VCaP (cell line): Measurements from ENCODE around the gene TMA7.
A peak's percentile ranks its signal among the peaks of the same experiment; 100 is the strongest.

Experiments used
- H3K27ac ChIP-seq: fragments of 450-650 bp; 2 replicates; pipeline ENCODE4 v1.5.1; 2017
- TF ChIP-seq, protein P1 (sequence below): fragments of 450-650 bp; conservative IDR thresholded peaks from 2 replicates; pipeline ENCODE4 v1.5.1; 2017; ENCODE audit warnings: mild to moderate bottlenecking, moderate library complexity

The TMA7 gene

DNA sequence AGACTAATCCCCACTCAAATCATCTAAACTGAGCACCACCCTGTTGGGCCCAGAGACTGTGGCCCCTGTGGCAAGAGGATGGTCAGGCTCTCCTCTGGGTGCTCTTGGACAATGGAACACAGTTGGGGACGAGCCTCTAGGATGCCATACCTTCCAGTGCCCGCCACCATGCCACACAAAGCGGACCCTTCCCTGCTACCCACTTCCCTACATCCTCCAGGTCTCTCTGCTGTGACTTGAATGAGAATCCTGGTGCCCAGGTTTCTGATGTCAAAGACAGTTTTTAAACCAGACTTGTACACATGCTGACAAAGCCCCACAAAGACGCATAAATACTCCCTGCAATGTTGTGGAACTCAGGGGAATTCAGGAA is 4.8 kb upstream of the TMA7 start:
- TF ChIP-seq, protein P1, sequence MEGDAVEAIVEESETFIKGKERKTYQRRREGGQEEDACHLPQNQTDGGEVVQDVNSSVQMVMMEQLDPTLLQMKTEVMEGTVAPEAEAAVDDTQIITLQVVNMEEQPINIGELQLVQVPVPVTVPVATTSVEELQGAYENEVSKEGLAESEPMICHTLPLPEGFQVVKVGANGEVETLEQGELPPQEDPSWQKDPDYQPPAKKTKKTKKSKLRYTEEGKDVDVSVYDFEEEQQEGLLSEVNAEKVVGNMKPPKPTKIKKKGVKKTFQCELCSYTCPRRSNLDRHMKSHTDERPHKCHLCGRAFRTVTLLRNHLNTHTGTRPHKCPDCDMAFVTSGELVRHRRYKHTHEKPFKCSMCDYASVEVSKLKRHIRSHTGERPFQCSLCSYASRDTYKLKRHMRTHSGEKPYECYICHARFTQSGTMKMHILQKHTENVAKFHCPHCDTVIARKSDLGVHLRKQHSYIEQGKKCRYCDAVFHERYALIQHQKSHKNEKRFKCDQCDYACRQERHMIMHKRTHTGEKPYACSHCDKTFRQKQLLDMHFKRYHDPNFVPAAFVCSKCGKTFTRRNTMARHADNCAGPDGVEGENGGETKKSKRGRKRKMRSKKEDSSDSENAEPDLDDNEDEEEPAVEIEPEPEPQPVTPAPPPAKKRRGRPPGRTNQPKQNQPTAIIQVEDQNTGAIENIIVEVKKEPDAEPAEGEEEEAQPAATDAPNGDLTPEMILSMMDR = no peak
- peak overlapping the region; percentile 16; the same call in 1 of the 2 replicates for H3K27ac ChIP-seq

DNA sequence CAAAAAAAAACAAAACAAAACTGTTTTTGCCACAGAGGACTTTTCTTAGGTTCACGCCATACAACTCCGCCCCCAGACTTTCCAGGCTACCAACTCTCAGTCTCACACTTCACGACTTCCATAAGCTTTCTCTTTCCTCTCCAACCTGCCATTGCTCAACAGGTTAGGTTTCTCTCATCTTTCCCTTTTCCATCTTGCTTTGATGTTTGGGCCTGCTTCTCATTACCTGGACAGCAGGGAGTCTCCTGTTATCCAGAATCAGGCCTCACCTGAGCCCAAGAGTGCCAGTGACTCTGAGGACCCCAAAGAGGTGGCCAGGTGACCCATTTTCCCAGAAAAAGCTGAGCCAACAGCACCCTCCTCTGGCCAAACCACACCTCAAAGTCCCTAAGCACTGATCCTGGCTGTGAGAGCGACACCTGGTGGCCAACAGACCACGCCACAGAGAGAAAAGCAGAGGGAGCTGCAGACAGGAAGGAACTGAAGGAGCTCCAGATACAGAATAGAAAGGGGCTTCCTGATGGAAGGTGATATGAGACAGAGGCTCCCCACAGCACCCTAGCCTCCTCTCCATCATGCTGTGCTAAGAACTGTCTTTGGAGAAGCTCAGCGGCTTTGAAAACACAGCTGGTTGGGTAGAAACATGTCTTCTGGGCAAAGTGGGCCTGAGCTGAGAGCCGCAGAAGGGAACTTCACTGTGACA is 4.1 kb upstream of the TMA7 start:
- TF ChIP-seq, protein P1 = peak; percentile 100
- peak overlapping the region; percentile 16; the same call in 1 of the 2 replicates for H3K27ac ChIP-seq

DNA sequence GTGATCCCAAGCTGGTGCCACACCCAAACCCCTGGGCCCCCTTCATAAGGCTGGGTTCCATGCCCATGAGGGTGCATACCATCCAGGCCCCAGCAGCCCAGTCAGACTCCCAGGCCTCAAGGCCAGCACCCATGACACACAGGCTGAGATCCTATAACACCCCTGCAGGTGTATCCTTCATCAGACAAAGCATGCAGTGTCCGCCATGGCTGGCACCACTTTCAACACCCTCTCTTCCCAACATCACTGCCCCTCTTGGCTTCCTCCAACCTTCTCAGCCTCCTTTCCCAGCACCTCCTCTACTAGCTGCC is 3.6 kb upstream of the TMA7 start:
- TF ChIP-seq, protein P1 = no peak
- peak overlapping the region; percentile 2; the same call in 1 of the 2 replicates for H3K27ac ChIP-seq

DNA sequence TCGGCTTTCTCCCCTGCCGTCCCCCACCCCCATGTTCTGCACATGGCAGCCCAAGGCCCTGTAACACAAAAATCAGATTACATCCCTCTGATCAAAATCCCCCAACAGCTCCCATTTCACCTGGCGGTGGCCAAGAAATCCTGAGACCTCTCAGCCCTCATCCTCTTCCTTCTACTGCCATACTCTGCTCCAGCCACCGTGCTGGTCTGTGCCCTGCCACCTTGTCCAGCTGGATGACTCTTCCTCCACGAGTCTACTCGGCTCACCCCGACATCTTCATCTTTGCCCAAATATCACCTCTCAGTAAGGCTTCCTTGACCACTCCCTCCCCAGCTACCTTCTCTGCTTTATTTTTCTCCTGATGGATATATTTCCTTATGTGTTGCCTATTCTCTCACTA is 3.2 kb upstream of the TMA7 start:
- H3K27ac ChIP-seq = peak overlapping the region; percentile 2; the same call in 1 of the 2 replicates
- TF ChIP-seq, protein P1 = no peak

DNA sequence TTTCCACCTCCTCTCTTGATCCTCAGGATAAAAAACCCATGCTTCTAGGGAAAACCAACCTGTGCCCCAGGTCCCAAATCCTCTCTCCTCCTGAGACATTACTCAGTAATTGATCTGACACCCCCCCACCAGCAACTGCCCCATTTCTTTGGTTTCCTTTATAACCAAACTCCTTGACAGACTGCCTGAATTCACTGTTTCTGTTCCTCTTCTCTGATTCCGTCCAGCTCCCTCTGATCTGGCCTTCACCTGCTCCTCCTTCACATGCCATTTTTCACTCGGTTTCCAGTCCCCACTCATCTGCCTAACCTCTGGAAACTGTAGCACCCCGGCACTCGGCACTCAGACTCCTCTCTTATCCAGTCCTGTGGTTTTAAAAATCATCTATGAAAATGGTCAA is 2.2 kb upstream of the TMA7 start:
- no peak overlapping the region for H3K27ac ChIP-seq
- TF ChIP-seq, protein P1 = no peak

DNA sequence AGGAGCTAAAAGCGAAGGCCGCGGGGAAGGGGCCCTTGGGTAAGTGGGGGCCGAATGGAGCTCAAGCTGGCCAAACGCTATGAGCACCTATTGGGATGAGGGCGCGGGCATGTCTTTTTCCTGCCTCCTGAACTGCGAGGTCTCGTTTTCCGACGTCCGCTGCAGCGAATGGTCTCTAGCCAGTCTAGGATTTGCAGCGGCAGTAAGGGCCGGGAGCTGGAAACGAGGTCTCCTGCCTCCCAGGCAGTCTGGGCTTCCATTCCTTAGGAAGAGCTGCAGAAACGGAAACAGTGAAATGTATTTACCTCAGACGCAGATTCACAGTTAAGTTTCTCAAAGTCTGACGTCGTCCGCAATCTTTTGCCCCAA is 517 bp downstream of the TMA7 start:
- peak overlapping the region; percentile 95 for H3K27ac ChIP-seq

DNA sequence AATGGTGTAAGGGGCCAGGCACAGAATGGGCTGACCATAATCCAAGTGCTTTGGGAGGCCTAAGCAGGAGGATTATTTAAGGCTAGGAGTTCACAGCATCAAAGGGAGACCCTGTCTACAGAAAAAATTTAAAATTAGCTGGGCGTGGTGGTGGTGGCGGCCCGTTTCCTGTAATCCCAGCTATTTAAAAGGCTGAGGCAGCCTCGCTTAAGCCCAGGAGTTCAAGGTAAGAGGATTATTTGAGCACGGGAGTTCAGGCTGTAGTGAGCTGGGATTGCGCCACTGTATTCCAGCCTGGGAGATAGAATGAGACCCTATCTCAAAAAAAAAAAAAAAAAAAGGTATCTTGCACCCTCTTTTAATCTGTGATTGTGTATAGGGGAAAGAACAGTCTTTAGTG is 1.9 kb downstream of the TMA7 start:
- H3K27ac ChIP-seq = peak overlapping the region; percentile 95; the same call in 1 of the 2 replicates
- TF ChIP-seq, protein P1 = no peak

More for the DNA sequence above, 517 bp downstream of the TMA7 start:
- TF ChIP-seq, protein P1 = no peak
